Thyroid gland (tissue), 4 donors: ENCODE measurements around the gene GABRP. TPM values are rescaled to one million over a fixed set of nuclear protein-coding genes. Genes with fewer than 3 reads are reported as not detected.
A peak's percentile ranks its signal among the peaks of the same experiment; 100 is the strongest.

Experiments used
- DNase-seq, 2 donors: peaks; one replicate each; pipeline ENCODE4 v3.0.0-alpha.2; 2019
- H3K27ac ChIP-seq, 3 donors: fragments of 200-600 bp; sonication (generic); 1 replicate in 2 of 3; 2 replicates in 1 of 3; pipeline ENCODE4 v1.5.1; 2016 to 2019; ENCODE audit warnings: mild to moderate bottlenecking in 1 of 3, moderate library complexity in 1 of 3
- H3K27me3 ChIP-seq: fragments of 200-600 bp; sonication (generic); one replicate; pipeline ENCODE4 v1.5.1; 2019
- H3K36me3 ChIP-seq, 2 donors: fragments of 200-600 bp; sonication (generic); one replicate each; pipeline ENCODE4 v1.5.1; 2016 to 2019
- H3K4me1 ChIP-seq, 2 donors: fragments of 200-600 bp; sonication (generic); one replicate each; pipeline ENCODE4 v1.5.1; 2017 to 2019
- H3K4me3 ChIP-seq, 3 donors: fragments of 200-600 bp; sonication (generic); replicated peaks in 1 of 3; 1 replicate in 2 of 3; 2 replicates in 1 of 3; pipeline ENCODE4 v1.5.1; 2016; ENCODE audit warnings: mild to moderate bottlenecking in 1 of 3
- H3K9me3 ChIP-seq: fragments of 200-600 bp; sonication (generic); one replicate; pipeline ENCODE4 v1.5.1; 2017
- POLR2A ChIP-seq, 2 donors: fragments of 450-650 bp; IDR thresholded peaks; one replicate each; pipeline ENCODE4 v1.6.1; 2017; ENCODE audit warnings: antibody characterized with exemption in 2 of 2, mild to moderate bottlenecking in 2 of 2, moderate library complexity in 1 of 2
- WGBS, 2 donors: methylation state at CpG; one replicate each; pipeline ENCODE4 v1.1.5; 2017; 5-methylcytosine and 5-hydroxymethylcytosine counted together
- intact Hi-C: fragments of 100-400 bp; cut with DNase I; formaldehyde crosslinking; loops from one replicate; pipeline ENCODE4 v1.15.1; 2023
- total RNA-seq, 4 donors: library from RNA; depleted of rRNA; stranded (reverse); fragments of >200 nt; gene quantifications; one replicate each; pipeline ENCODE4 v1.2.3, GENCODE V29; 2016
- TF ChIP-seq, protein P1 (sequence below), 6 experiments: fragments of 200-600 bp in 3 of 6; fragments of 450-650 bp in 3 of 6; sonication (generic) in 3 of 6; IDR thresholded peaks; one replicate each; pipeline ENCODE4 v1.5.1; 2016 to 2019; ENCODE audit warnings: antibody characterized with exemption in 6 of 6, mild to moderate bottlenecking in 2 of 6, inconsistent platforms in 1 of 6, moderate library complexity in 1 of 6

Gene GABRP
- total RNA-seq, 4 donors from 2014 or later: not detected

GRCh38 chr5:170746075-170746960, 37.2 kb upstream of the GABRP start:
- no peak for TF ChIP-seq POLR2A (IDR thresholded peaks at IDR 0.05)
- peak overlapping the region in 2 of 3 donors; percentile 7 to 56 for H3K27ac ChIP-seq

GRCh38 chr5:170746961-170747340, 36.6 kb upstream of the GABRP start:
- no peak for TF ChIP-seq POLR2A (IDR thresholded peaks at IDR 0.05)
- TF ChIP-seq, protein P1, sequence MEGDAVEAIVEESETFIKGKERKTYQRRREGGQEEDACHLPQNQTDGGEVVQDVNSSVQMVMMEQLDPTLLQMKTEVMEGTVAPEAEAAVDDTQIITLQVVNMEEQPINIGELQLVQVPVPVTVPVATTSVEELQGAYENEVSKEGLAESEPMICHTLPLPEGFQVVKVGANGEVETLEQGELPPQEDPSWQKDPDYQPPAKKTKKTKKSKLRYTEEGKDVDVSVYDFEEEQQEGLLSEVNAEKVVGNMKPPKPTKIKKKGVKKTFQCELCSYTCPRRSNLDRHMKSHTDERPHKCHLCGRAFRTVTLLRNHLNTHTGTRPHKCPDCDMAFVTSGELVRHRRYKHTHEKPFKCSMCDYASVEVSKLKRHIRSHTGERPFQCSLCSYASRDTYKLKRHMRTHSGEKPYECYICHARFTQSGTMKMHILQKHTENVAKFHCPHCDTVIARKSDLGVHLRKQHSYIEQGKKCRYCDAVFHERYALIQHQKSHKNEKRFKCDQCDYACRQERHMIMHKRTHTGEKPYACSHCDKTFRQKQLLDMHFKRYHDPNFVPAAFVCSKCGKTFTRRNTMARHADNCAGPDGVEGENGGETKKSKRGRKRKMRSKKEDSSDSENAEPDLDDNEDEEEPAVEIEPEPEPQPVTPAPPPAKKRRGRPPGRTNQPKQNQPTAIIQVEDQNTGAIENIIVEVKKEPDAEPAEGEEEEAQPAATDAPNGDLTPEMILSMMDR (IDR thresholded peaks at IDR 0.05): no peak
- Histone ChIP-seq H3K4me1 (peaks cover 27 to 43% of the 10 kb centered on the region in 2 donors), H3K27me3 (no peaks in the 10 kb centered on the region), H3K36me3 (no peaks in the 10 kb centered on the region), H3K4me3 (no peak overlapping the region), H3K9me3 (no peaks in the 10 kb centered on the region), H3K27ac (no peak overlapping the region)
- intact Hi-C loops: no loop called here
- DNase-seq: no peak
- 93 to 95% methylated on average over 11 of the region's 11 CpGs for WGBS, 2 donors

More at GRCh38 chr5:170746075-170746960, 37.2 kb upstream of the GABRP start:
- WGBS, 2 donors: 61 to 67% methylated on average over 14 of the region's 14 CpGs
- Histone ChIP-seq H3K4me1 (peaks cover 21 to 37% of the 10 kb centered on the region in 2 donors), H3K36me3 (no peaks in the 10 kb centered on the region), H3K27me3 (no peaks in the 10 kb centered on the region), H3K4me3 (no peak overlapping the region), H3K9me3 (no peaks in the 10 kb centered on the region)
- intact Hi-C loops: no loop called here
- DNase-seq: peak in 1 of 2 donors; percentile 36

DNA sequence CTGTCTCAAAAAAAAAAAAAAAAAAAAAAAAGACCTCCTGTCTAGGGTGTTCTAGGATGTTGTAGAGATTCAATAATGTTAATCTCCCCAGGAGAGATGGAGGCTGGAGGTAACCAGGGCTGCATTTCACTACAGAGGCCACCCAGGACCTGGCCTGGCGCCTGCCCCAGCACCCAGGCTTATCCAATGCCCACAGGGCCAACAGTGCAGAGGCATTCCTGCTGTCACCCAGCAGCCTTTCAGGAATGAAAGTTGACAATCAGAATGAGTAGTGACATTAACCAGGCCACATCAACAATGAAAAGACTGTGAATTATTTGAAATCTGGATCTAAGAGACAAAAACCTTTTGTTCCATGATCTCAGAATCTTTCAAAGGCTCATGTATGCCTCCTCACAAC, 36.2 kb upstream of the GABRP start:
- Histone ChIP-seq H3K36me3 (no peaks in the 10 kb centered on the region), H3K9me3 (no peaks in the 10 kb centered on the region), H3K27me3 (no peaks in the 10 kb centered on the region), H3K4me3 (no peak overlapping the region), H3K4me1 (peaks cover 31 to 47% of the 10 kb centered on the region in 2 donors), H3K27ac (no peak overlapping the region)
- WGBS, 2 donors: 92 to 100% methylated on average over 1 of the region's 1 CpG
- intact Hi-C loops: no loop called here
- TF ChIP-seq POLR2A (IDR thresholded peaks at IDR 0.05): no peak
- TF ChIP-seq, protein P1 (IDR thresholded peaks at IDR 0.05): no peak
- DNase-seq: no peak

- Histone ChIP-seq H3K4me1 (peaks cover 36 to 52% of the 10 kb centered on the region in 2 donors), H3K27ac (no peak overlapping the region), H3K4me3 (no peak overlapping the region), H3K9me3 (no peaks in the 10 kb centered on the region), H3K27me3 (no peaks in the 10 kb centered on the region), H3K36me3 (no peaks in the 10 kb centered on the region)
- 92% methylated on average over 10 of the region's 10 CpGs for WGBS, 2 donors
- DNase-seq: no peak
- intact Hi-C loops: no loop called here
- no peak for TF ChIP-seq POLR2A (IDR thresholded peaks at IDR 0.05)
- TF ChIP-seq, protein P1 (IDR thresholded peaks at IDR 0.05): peak in 4 of 6 experiments; percentile 11 to 33 (median 22)
Measured at GRCh38 chr5:170747851-170748250, 35.7 kb upstream of the GABRP start.

- intact Hi-C loops: no loop called here
- Histone ChIP-seq H3K36me3 (no peaks in the 10 kb centered on the region), H3K27me3 (no peaks in the 10 kb centered on the region), H3K9me3 (no peaks in the 10 kb centered on the region), H3K27ac (no peak overlapping the region), H3K4me3 (no peak overlapping the region), H3K4me1 (peaks cover 36 to 59% of the 10 kb centered on the region in 2 donors)
- TF ChIP-seq, protein P1 (IDR thresholded peaks at IDR 0.05): no peak
- TF ChIP-seq POLR2A (IDR thresholded peaks at IDR 0.05): no peak
- DNase-seq: no peak
- 77 to 79% methylated on average over 13 of the region's 13 CpGs for WGBS, 2 donors
Measured at GRCh38 chr5:170748951-170749471, 34.5 kb upstream of the GABRP start.
